NCI-H1417 (cell line): Measurements from ENCODE around the gene TTLL1.
A peak's percentile ranks its signal among the peaks of the same experiment; 100 is the strongest.
"Not testable (repeated sequence)": the region's sequence is repeated elsewhere in the genome, so short reads cannot be mapped to it uniquely, and the experiment has no call there.

Experiments
- DNase-seq, 3 experiments: peaks; one replicate each; lab custom pipeline; 2025; lab: John Stamatoyannopoulos, UW

The TTLL1 gene

DNA sequence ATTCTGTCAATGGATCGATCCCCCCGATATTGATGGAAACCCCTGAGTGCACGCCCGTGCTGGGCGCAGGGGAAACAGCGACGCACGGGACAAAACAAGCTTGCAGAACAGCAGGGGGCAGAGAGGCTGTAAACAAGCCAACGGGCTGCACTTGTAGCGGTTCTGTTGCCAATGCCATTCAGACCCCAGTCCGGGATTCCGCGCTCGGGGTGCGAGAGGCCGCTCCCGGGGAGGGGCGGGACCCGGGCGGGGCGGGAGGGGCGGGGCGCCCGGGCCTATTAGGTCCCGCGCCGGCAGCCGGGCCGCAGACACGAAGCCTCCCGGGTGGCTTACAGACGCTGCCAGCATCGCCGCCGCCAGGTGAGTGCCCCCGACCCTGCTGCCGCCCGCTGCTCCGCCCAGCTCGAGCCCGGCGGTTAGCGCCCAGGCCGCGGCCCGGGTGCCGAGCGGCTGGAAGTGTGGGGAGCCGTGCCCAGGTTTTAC is 21.3 kb upstream of the TTLL1 start, which contains the start of gene BIK:
BIK (plus strand) TSS at position 307 of the 483 bp plus-strand sequence. CDS start 13,273 bp downstream, outside the sequence.
- DNase-seq, result peak; percentile 32 to 54 (median 52)

DNA sequence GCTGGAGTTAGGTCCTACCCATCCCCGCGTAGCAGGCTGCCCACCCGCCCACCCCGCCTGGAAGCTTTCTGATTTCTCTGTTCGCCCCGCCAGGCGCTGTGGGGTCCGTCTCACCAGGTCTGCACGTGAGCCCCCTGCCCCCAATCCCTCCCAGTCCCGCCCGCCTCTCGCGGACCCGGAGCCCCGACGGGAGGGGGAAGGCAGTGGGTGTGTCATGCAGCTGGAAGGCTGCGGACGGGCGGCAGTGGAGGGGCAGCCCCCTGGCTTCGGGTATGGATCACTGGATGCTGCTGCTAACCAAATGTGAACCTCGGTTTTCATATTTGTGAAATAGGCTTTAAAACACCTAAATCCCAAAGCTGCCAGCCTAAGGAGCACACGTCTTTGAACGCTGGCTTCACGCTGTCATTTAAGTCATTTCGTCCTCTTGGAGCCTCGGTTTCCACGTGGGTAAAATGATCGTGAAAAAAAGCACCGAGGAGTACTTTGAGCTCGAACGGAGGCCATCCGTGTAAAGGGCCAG is 20.8 kb upstream of the TTLL1 start:
- no peak for DNase-seq

- no peak for DNase-seq
Observed at GRCh38 chr22:43109511-43109910, 20.3 kb upstream of the TTLL1 start.

- no peak for DNase-seq
Observed at GRCh38 chr22:43106302-43106701, 17.1 kb upstream of the TTLL1 start.

GRCh38 chr22:43104950-43105349 is 15.8 kb upstream of the TTLL1 start:
- not testable (repeated sequence) for DNase-seq

GRCh38 chr22:43104056-43104625 is 14.9 kb upstream of the TTLL1 start:
- peak in 1 of 3 experiments; percentile 14 for DNase-seq

DNA sequence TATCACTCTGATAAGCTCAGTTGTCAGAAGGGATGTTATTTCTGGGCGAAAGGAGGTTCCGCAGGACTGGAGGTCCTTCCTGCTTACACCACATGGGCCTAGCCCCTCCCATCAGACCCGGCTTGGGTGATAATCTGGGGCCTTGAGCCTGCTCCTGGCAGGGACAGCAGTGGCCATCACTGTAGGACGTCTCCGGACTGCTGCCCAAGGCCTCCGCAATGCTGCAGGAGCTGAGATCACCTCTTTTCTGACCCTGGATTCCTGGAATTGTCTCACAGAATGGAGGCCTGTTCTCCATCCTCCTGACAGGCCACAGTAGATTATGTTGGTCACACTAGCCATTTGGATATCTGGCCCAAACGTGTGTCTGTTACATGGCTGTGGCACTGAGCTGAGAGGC is 12.1 kb upstream of the TTLL1 start:
- no peak for DNase-seq

DNA sequence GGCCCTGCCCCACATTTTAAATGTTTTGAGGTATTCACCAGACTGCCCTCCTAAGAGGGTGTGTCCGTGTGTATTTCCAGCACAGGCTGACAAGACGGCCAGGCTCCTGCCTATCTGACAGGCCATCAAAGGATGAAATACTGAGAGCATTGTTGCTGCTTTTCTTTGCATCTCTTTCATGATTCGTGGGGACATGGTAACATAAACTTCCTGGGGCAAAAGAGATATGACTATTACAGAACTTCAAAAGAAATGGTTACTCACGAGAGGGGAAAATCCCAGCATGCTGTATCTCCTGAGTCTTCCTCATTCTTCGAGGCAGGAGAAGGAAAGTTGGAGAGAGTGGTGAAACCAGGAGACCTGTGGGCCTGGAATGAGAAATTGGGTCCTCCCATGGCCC is 11.0 kb upstream of the TTLL1 start:
- no peak for DNase-seq

DNA sequence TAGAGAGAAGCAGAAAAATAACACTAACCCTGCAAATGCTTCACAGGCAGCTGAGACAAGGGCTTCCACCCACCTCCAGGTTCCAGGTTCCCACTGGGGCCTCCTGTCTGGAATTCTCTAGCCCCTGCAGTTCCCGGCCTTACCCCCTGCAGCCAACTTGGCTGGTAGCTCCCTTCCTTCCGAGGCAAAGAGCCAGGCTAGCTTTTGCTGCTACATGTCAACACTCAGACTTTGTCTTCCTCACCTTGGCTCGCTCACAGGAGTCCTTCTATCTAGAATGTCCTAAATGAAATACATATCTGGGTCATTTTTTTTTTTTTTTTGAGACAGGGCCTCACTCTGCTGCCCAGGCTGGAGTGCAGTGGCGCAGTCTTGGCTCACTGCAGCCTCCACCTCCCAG is 9.9 kb upstream of the TTLL1 start:
- DNase-seq, result no peak

DNA sequence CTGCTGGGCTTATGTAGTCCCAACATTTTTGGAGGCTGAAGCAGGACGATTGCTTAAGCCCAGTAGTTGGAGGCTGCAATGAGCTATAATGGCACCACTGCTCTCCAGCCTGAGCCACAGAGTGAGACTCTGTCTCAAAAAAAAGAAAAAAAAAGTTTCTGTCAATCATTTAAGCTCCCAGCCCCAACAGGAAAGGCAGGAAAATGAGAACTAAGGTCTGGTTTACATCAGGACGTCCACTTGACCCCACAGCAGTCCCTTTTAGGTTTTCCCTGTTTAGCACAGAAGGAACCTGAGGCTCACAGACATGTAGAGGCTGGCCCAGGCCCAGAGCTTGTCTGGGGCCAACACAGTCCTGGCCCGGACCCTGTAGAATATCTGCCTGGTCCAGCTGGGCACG is 9.2 kb upstream of the TTLL1 start:
- no peak for DNase-seq

DNA sequence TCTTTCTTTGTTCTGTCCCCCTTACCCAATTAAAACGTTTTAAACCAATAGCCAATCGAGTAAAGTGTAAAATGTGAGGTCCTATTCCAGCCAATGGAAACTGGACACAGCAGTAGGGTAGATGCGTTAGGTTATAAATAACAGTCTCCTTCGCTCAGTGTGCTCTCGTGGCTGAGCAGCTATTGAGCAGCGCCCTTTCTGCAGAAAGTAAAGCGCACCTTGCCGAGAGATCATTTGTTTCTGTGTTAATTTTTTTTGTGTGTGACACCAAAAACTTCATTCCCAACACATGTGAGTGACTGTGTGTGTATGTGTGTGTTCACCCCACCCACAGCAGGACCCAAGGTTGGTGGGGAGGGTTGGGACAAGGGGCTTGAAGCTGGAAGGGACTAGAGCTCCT is 7.2 kb upstream of the TTLL1 start:
- DNase-seq, result no peak

- DNase-seq, result peak in 2 of 3 experiments; percentile 8 to 31
Observed at GRCh38 chr22:43094551-43094950, 5.4 kb upstream of the TTLL1 start.

- DNase-seq, result peak; percentile 16 to 54 (median 18)
Observed at GRCh38 chr22:43094085-43094484, 4.9 kb upstream of the TTLL1 start.

DNA sequence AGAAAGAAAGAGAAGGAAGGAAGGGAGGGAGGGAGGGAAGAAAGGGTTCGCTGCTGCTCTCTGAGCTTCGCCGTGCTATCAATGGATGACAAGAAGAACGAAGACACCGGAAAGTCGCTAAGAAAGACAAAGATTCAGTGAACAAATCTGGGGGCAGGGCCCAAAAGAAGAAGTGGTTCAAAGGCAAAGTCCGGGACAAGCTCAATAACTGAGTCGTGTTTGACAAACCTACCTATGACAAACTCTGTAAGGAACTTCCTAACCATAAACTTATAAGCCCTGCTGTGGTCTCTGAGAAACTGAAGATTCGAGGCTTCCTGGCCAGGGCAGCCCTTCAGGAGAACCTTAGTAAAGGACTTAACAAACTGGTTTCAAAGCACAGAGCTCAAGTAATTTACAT is 2.9 kb upstream of the TTLL1 start:
- no peak for DNase-seq

GRCh38 chr22:43090130-43090789 is 1.1 kb upstream of the TTLL1 start:
- DNase-seq, result peak; percentile 13 to 80 (median 34)

GRCh38 chr22:43088627-43088983 is 586 bp downstream of the TTLL1 start:
- peak in 1 of 3 experiments; percentile 44 for DNase-seq

GRCh38 chr22:43085658-43086606 is 3.3 kb downstream of the TTLL1 start:
- no peak for DNase-seq

GRCh38 chr22:43081968-43082367 is 7.2 kb downstream of the TTLL1 start:
- no peak for DNase-seq

DNA sequence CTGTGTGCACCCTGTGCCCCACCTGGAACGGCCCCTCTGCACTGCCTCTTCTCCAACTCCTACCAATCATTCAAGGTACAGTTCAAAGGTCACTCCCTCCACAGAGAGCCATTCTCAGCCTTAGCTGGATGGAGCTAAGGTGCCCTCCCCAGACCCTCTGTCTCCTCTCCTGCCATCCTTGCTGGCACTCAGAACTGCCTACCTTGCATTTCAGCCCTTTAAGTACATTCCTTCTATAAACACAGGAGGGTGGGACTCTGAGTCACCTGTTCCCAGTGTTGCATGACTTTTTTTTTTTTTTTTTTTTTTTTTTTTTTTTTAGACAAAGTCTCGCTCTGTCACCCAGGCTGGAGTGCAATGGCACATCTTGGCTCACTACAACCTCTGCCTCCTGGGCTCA is 8.6 kb downstream of the TTLL1 start:
- DNase-seq, result no peak

GRCh38 chr22:43079742-43080141 is 9.4 kb downstream of the TTLL1 start:
- no peak for DNase-seq

- DNase-seq, result no peak
Observed at GRCh38 chr22:43078522-43078921, 10.7 kb downstream of the TTLL1 start.

- no peak for DNase-seq
Observed at GRCh38 chr22:43077121-43077877, 11.9 kb downstream of the TTLL1 start.
